HUDEP-2 (cell line): Measurements from ENCODE around the gene ILF2.
"Not testable (repeated sequence)": the region's sequence is repeated elsewhere in the genome, so short reads cannot be mapped to it uniquely, and the experiment has no call there.

ENCODE experiments used
- DNase-seq, 76 experiments: peaks; one replicate each; lab custom pipeline; 2025; ENCODE audit not compliant: unreplicated experiment in 76 of 76; lab: John Stamatoyannopoulos, UW

ILF2 gene

DNA sequence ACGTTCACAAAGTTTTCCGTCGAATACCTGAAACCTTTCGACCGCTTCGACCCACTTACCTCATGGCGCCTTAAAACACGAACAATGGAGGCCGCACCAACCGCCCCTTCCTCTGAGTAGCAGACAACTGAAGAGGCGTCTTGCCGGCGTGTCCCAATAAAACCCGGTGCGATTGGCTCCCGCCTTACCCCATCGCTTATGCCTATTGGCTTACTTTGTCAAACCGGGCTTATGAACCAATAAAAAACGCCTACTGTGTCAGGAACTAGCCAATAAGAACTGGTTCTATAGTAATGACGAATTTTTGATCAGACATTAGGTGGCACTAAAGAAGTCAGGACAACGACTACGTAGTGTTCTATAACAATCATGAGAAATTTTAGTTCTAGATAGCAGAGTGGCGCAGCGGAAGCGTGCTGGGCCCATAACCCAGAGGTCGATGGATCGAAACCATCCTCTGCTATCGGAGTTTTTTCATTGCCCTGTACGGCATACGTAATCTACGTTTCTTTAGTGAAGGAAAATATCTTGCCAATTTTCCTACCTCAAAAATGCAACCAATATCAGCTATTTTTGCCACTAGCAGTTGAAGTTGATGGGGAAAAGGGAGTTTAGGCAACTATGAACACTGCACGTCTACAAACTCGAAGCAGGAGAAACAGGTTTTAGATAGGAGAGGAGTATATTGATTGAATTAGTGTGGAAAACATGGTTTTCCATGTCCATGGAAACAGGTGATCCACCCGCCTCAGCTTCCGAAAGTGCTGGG lies at the start of gene ILF2:
Gene ILF2, minus strand, starts transcription at position 135 of the 769 bp plus-strand sequence. Its CDS starts 71 bp downstream, at position 64.
- DNase-seq = peak in 75 of 76 experiments; percentile 73 to 99 (median 95)

DNA sequence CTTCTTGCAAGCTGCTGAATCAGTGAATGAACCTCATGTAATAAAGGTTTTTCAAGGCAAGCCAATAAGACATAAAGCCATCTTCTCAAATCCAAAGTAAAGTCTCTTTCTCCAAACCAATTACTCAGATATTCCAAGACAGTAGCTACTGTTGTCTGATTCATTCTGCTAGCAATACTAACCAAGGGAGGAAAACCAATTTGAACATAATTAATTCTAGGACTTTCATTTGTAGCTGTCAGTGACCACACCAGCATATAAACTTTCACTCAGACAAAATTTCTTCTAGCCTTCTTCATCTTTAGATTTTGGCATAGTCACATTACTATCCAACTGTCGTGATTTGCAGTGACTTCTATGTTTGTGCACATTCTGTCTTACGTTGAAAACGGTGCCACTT lies 46.5 kb upstream of the ILF2 start:
- no peak for DNase-seq

DNA sequence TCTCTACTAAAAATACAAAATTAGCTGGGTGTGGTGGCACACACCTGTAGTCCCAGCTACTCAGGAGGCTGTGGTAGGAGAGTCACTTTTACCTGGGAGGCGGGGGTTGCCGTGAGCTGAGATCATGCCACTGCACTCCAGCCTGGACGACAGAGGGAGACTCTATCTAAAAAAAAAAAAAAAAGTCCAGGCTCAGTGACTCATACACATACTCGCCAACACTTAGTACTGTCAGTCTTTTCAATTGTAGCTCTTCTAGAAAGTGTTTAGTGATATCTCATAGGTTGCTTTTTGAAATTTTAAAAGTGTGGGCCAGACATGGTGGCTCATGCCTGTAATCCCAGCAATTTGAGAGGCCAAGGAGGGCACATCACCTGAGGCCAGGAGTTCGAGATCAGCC lies 45.4 kb upstream of the ILF2 start:
- not testable (repeated sequence) for DNase-seq

DNA sequence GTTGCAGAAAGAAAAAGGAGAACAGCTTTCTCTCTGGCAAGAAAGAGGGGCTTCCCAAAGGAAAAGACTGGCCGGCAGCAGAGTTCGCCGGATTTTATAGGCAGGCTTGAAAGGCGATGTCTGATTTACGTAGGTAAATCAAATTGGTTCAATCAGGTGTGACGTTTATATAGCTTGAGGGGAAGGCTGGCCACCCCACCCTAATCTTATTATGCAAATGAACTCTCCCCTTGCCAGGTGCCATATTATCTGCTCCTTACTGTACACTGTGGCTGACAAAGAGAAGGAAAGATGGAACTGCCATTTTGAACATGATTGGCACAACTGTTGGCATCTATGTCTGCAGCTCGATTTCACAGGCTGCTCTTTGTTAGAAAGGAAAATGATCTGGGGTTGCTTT lies 40.2 kb upstream of the ILF2 start:
- no peak for DNase-seq

DNA sequence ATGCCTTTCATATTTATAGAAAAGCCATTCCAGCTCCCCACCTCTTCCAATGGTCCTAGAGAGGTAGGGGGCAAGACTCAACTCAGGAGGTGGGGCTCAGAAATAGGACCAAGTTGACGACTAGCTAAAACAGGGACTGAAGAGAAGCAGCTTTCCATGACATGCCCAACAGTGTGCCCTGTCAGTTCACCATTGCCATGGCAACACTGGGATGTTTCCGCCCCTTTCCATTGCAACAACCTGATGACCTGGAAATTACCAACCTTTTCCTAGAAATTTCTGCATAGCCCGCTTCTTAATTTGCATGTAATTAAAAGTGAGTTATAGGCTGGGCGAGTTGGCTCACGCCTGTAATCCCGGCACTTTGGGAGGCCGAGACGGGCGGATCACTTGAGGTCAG lies 34.7 kb upstream of the ILF2 start:
- no peak for DNase-seq

DNA sequence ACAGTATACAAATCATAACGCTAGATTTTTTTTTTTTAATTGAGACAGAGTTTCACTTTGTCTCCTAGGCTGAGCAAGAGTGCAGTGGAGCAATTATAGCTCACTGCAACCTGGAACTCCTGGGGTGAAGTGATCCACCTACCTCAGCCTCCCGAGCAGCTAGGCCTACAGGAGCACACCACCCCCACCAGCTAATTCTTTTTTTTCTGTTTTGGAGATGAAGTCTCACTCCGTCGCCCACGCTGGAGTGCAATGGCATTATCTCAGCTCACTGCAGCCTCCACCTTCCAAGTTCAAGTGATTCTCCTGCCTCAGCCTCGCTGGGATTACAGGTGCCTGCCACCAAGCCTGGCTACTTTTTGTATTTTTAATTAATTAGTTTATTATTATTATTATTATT lies 29.0 kb upstream of the ILF2 start:
- DNase-seq = no peak

DNA sequence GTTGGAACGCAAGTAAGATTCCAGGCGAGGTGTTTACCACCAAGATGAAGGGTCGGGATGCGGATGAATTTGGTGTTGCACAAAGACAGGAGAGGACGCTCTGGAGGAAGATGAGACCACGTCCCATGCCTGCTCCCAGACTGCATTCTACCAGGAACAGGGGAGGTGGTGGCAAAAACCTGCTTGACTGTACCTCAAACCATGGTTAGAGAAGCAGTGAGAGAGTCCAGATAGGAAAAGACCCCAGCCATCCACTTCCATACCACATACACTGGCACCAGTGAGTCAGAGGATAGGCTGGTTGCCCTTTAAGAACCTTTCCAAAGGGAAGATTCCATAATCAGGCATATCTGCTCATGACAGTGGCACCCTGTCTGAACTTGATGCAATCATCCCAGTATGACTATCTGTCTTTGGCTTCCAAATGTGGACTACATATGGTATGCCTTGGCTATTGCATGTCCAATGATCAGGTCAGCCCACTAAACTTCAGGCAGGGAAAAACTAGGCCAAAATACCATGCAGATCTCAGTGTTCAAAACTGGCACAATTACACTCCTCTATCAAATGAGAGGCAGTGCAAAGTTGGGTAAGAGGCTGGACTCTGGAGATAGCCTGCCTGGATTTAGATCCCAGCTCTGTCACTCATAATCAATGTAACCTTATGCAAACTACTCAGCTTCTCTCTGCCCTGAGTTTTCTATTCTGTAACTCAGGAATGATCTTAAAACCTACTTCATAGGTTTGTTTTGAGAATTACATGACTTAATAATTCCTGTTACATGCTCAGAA lies 28.3 kb upstream of the ILF2 start:
- DNase-seq = no peak

DNA sequence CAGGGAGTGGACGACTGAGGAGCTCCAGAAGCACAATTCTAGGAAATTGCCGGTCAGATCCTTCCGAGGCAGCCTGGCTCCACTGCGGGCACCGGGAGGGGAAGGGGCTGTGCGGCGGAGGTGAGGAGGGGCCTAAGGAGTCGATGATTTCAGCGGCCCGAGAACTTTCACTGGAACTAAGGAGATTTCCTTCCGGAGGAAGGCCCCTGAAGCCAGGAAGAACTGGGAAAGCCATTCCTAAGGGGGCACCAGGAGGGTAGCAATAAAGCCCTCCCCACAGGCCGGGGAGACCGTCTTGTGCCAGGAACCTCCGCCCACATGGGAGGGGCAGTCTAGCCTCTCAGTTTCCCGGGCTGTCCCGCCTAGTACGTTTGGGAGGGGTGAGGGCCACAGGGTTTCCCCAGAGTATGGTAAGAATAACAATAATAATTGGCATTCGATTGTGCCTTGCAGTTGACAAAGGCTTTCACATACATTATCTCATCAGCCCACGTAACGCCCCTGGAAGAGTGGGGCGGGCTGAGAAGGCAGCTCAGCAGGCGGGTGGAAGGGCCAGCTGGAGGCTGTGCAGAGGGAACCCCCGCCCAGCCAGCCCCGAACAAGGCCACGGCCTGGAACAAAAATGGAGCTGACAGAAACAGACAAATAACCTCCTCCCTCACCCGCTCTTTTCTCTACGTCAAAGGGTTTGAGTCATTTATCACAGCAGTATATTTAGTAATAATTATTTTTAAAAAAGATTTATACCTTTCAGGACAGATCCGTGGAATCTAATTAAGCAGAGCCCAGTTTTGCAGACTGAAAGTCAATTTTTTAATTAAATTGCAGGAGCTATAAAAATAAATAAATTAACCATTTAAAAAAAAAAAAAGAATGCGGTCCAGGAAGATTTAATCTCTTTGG lies 27.5 kb upstream of the ILF2 start:
- DNase-seq = peak in 41 of 76 experiments; percentile 5 to 61 (median 36)

DNA sequence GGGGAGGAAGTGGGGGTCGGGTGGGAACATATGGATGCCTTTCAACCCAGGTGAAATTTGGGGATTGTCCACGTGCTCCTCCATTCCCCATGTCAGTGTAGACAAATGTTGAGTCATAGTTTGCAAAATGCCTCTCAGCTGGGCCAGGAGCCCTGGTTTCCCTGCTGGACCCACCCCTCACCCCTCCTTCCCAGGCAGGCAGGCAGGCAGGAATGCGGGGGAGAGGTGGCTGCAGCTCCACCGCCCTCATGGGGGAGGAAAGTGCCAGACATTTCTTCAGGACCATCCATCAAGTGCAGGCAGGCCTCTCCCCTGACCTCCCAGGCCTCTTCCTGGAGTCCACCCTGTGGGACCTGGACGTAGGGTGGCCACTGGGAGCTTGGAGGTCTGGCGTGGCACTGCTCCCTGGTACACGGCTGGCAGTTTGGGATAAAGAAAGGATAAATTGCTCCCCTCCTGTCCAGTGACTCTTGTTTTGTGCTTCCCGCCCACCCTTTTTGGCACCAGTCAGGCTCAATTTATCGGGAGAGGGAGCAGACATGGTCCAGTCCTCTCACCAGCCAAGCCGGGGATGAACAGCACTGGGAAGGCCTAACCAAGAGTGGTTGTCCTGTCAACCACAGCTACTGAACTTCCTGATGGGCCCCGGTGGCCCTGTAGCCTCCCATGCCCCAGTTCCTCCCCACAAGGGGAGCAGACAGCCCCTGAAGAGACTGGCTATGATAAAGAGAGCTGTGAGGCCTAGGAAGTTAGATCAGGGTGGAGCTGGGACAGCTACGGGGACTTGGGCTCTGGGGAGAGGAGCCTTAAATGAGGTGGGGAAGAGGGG lies 26.6 kb upstream of the ILF2 start:
- peak in 3 of 76 experiments; percentile 2 to 29 (median 8) for DNase-seq

DNA sequence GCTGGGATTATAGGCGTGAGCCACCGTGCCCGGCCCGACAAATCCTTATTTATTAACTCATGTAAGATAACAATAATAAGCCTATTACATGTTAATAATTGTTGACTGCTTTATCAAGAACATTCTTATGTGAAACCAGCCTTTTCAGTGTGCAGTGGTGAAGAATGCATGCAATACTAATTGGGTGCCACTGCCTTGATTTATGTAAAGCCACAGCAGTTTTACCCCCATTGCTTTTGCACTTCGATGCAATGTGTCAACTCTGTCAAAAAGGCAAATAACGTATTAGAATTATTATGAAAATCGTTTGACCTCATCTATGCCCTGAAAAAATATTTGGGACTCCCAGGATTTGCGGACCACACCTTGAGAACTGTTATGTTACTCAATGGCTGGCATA lies 25.9 kb upstream of the ILF2 start:
- no peak for DNase-seq

DNA sequence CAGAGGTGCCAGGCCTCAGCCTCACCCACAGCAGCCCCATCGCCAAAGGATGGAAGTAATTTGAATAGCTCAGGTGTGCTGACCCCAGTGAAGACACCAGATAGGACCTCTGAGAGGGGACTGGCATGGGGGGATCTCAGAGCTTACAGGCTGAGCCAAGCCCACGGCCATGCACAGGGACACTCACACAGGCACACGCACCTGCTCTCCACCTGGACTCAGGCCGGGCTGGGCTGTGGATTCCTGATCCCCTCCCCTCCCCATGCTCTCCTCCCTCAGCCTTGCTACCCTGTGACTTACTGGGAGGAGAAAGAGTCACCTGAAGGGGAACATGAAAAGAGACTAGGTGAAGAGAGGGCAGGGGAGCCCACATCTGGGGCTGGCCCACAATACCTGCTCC lies 22.7 kb upstream of the ILF2 start:
- DNase-seq = no peak

DNA sequence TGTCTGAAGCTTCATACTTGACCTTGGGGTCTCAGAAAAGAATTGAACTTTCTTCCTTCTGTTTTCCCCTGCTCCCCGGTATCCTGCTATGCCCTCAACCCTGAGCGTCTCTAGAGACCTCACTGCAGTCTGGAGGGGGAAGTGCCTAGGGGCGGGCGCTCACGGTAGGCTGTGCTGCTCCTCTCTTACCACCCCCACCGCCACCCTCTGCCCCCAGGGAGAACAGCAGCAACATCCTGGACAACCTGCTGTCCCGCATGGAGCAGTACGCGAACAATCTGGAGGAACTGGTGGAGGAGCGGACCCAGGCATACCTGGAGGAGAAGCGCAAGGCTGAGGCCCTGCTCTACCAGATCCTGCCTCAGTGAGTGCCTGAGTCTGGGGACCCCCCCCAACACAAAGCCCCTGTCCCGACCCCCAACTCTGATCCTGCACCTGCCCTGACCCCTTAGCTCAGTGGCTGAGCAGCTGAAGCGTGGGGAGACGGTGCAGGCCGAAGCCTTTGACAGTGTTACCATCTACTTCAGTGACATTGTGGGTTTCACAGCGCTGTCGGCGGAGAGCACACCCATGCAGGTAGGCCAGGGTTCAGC lies 18.0 kb upstream of the ILF2 start:
- DNase-seq = no peak

DNA sequence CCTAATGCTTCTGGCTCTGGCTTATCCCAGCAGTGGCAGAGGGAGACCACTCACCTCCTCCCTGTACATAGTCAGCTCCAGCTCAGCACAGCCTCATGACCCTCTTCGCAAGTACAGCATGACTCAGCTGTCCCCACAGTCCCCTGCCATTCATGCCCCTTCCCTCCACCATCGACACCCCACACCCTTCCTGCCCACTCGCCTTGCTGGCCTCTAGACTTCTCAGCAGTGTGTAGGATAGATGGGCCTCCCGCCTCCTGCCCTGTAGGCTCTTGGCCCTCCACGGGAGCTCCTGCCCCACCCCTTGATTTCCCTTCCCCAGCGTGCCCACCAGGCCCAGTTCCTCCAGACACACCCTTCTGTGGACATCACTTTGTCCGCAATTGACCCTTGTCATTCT lies 17.5 kb upstream of the ILF2 start:
- no peak for DNase-seq

DNA sequence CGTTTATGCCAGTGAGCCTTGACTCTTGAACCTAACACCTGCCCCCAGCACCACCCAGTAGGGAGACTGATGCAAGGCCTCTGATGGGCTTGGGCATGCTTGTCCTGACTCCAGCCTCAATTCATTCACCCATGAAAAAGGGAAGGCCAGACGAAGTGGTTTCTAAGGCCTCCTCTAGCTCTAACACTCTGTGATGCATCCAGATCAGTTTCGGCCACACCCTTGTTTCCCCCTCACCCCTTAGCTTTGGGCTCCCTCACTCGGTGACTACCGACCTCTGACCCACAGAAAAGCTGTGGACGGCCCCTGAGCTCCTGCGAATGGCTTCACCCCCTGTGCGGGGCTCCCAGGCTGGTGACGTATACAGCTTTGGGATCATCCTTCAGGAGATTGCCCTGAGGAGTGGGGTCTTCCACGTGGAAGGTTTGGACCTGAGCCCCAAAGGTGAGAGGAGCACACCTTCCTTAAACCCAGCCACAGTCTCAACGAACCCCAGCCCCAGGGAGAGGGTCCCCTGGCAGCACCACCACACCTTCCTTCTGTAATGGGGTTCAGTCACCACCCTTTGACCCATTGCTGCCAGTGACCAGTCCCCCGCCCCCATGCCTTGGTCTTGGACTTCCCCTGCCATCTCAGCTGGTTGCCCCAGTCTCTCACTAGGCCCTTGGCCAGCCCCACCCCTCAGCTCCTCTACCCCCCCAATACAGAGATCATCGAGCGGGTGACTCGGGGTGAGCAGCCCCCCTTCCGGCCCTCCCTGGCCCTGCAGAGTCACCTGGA lies 16.7 kb upstream of the ILF2 start:
- no peak for DNase-seq

DNA sequence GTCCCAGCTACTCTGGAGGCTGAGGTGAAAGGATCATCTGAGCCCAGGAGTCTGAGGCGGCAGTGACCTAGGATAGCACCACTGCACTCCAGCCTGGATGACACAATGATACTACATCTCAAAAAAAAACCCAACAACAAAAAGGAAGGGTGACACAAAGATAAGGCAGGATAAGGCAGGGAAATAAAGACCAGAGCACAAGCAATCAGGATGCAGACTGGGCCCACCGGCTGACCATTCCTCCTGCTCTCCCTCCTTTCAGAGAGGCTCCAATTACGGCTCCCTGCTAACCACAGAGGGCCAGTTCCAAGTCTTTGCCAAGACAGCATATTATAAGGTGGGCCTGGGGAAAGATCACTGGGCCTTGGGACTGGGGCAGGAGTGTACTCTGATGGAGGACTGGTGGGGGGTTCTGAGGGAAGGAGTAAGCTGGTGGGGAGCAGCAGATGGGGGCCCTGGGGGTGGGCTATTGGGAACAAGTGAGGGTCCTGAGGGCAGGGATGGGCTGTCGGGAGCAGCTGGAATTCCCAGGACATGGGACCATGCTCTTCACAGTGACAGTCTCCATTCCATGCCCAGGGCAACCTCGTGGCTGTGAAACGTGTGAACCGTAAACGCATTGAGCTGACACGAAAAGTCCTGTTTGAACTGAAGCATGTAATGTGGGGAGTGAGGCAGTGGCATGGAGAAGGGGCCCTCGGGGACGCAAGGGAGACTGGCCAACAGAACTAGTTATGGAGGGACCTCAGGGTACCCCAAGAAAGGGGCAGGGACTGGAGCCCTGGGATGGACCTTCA lies 14.9 kb upstream of the ILF2 start:
- DNase-seq = no peak

DNA sequence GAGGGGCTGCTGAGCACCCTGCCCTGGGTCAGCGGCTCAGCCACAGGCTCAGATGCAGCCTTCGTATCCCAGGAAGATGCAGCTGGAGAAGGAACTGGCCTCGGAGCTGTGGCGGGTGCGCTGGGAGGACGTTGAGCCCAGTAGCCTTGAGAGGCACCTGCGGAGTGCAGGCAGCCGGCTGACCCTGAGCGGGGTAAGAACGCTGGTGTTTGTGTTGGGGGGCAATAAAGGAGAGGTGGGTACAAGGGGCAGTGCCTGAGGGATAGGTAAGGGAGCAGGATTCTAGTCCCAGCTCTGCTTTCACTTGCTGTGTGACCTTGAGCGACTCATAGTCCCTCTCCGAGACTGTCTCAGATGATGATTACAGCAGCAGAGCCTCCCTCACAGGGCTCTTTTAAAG lies 14.1 kb upstream of the ILF2 start:
- no peak for DNase-seq

DNA sequence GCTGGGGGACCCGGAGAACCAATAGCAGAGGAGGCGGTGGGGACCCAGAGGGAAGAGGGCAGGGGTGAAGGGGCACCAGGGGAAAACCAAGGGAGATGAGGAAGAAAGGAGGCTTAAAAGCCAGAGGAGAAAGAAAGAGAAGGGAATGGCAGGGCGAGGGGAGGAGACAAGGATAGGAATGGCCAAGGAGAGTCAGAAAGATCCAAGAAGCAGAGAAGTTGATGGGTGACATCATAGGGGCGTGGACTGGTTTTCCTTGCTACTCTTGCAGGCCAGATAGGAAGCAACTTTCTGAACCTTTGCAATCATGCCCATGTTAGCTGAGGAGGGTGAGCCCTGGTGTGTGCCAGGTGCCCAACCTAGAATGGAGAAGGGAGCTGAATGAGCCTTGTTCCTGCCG lies 13.1 kb upstream of the ILF2 start:
- DNase-seq = no peak

DNA sequence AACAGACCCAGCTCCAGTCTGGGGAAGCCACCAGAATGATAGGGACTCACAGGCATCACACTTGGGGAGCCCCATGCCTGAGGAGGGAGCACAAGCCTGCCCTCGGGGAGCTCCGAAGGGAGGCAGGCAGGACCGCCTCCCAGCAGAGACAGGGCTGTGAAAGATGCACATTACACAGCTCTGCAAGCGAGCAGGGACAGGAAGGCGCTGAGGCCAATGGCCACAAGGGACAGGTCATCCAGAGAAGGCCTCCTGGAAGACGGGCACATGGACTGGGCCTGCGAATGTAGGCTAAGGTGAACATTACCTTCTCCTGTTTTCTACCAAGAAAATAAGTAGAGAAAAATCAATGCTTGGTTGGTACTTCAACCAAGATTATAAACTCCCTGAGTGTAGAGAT lies 11.9 kb upstream of the ILF2 start:
- no peak for DNase-seq

DNA sequence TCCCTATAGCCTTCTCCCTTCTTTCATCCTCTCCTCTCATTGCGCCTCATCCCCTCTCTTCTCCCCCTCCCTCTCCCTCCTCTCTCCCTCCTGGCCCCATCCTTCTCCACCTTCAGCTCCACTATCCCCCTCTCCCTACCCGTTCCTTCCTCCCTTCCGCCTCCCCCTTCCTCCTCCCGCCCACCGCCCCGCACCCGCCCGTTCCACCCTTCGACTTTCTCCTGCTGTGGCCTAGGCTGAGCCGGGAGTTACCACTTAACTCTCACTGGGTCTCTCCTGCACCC lies 9.3 kb upstream of the ILF2 start:
- no peak for DNase-seq
